ENCODE data around the gene COL16A1. TPM values are rescaled to one million over a fixed set of nuclear protein-coding genes. Genes with fewer than 3 reads are reported as not detected.

COL16A1 gene
- total RNA-seq, 3 donors from 2014 or later, result 11.2 to 62.9 (median 19.3) TPM

- TF ChIP-seq CTCF (IDR thresholded peaks at IDR 0.05), result no peak
- Histone ChIP-seq H3K4me1 (ENCODE audit: low read depth) (peaks cover 36% of the 10 kb centered on the region), H3K36me3 (ENCODE audit: low read depth) (no peaks in the 10 kb centered on the region), H3K4me3 (no peak overlapping the region), H3K9me3 (no peaks in the 10 kb centered on the region)
- DNase-seq (no peak), ATAC-seq (no peak)
- intact Hi-C loops (cut with DNase I, micrococcal nuclease), result no loop called here
These were observed 33.2 kb downstream of the COL16A1 start for GRCh38 chr1:31670593-31670964.

GRCh38 chr1:31669786-31670592 lies 33.8 kb downstream of the COL16A1 start:
- Histone ChIP-seq H3K36me3 (ENCODE audit: low read depth) (no peaks in the 10 kb centered on the region), H3K4me1 (ENCODE audit: low read depth) (peaks cover 37% of the 10 kb centered on the region), H3K9me3 (no peaks in the 10 kb centered on the region), H3K4me3 (no peak overlapping the region)
- DNase-seq (peak; percentile 90 to 95 (median 92)), ATAC-seq (peak; percentile 81)
- TF ChIP-seq CTCF (IDR thresholded peaks at IDR 0.05), result no peak
- intact Hi-C loops (cut with DNase I, micrococcal nuclease), result loop anchor here in 1 of 2 donors (5.0 kb wide), 1 partner anchor 117 kb away; no protein-coding TSS in a partner anchor

GRCh38 chr1:31669433-31669785 lies 34.4 kb downstream of the COL16A1 start:
- H3K9me3 ChIP-seq, result no peaks in the 10 kb centered on the region
- intact Hi-C loops (cut with DNase I, micrococcal nuclease), result loop anchor here in 1 of 2 donors (5.0 kb wide), 1 partner anchor 118 kb away; no protein-coding TSS in a partner anchor
- no peaks in the 10 kb centered on the region for H3K36me3 ChIP-seq (ENCODE audit: low read depth)
- DNase-seq (no peak), ATAC-seq (no peak)
- TF ChIP-seq CTCF (IDR thresholded peaks at IDR 0.05), result no peak
- peaks cover 37% of the 10 kb centered on the region for H3K4me1 ChIP-seq (ENCODE audit: low read depth)
- H3K4me3 ChIP-seq, result no peak overlapping the region

- H3K36me3 ChIP-seq (ENCODE audit: low read depth), result no peaks in the 10 kb centered on the region
- no peak overlapping the region for H3K4me3 ChIP-seq
- intact Hi-C loops (cut with DNase I, micrococcal nuclease), result loop anchor here in 1 of 2 donors (5.0 kb wide), 1 partner anchor 119 kb away; no protein-coding TSS in a partner anchor
- ATAC-seq (no peak), DNase-seq (no peak)
- TF ChIP-seq CTCF (IDR thresholded peaks at IDR 0.05), result no peak
- H3K9me3 ChIP-seq, result no peaks in the 10 kb centered on the region
- H3K4me1 ChIP-seq (ENCODE audit: low read depth), result peaks cover 37% of the 10 kb centered on the region
These were observed 35.4 kb downstream of the COL16A1 start for GRCh38 chr1:31668303-31668883.

- DNase-seq, result peak in 1 of 3 donors; percentile 34
- no peak overlapping the region for H3K4me3 ChIP-seq
- no peak for ATAC-seq
- no peaks in the 10 kb centered on the region for H3K9me3 ChIP-seq
- H3K36me3 ChIP-seq (ENCODE audit: low read depth), result no peaks in the 10 kb centered on the region
- intact Hi-C loops (cut with DNase I, micrococcal nuclease), result loop anchor here in 1 of 2 donors (5.0 kb wide), 1 partner anchor 120 kb away; no protein-coding TSS in a partner anchor
- no peak for TF ChIP-seq CTCF (IDR thresholded peaks at IDR 0.05)
- H3K4me1 ChIP-seq (ENCODE audit: low read depth), result peaks cover 37% of the 10 kb centered on the region
These were observed 36.6 kb downstream of the COL16A1 start for GRCh38 chr1:31667065-31667785.
